ENCODE data around the gene TTN. TPM values are rescaled to one million over a fixed set of nuclear protein-coding genes. Genes with fewer than 3 reads are reported as not detected.

The TTN gene
- total and polyA plus RNA-seq, 4 donors = 0.01 to 3.0 (median 0.80) TPM

DNA sequence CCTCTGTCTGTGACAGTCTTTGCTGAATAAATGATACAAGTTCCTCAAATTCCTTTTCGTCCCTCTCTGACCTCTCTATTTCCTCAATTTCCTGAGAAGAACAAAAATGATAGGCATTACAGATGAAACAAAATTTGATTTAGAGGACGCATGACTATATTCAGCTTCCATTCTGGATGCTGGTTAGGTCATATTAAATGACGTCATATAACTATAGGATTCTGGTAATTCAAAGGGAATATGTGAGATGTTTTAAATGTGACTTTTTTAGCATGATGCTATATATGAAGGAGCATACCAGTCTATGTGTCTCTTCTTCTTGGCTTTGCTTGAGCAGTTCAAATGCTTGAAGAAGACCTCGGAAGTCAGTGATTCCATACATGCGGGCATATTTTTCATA, 102.3 kb downstream of the TTN start:
- TF ChIP-seq, protein P1, sequence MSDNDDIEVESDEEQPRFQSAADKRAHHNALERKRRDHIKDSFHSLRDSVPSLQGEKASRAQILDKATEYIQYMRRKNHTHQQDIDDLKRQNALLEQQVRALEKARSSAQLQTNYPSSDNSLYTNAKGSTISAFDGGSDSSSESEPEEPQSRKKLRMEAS (IDR thresholded peaks at IDR 0.05) = no peak
- TF ChIP-seq TAF1 (conservative IDR thresholded peaks at IDR 0.05) (no peak), GABPA (IDR thresholded peaks at IDR 0.05 in 1 of 2, conservative IDR thresholded peaks at IDR 0.05 in 1 of 2) (no peak), RAD21 (IDR thresholded peaks at IDR 0.05) (no peak), EGR1 (IDR thresholded peaks at IDR 0.05; ENCODE audit: low read depth in 2 of 2) (no peak), SP1 (IDR thresholded peaks at IDR 0.05) (no peak), YY1 (IDR thresholded peaks at IDR 0.05) (no peak), NR2F2 (IDR thresholded peaks at IDR 0.05) (no peak), HNF4A (conservative IDR thresholded peaks at IDR 0.05) (no peak), JUND (IDR thresholded peaks at IDR 0.05) (no peak), FOXA2 (IDR thresholded peaks at IDR 0.05) (no peak)
- TF ChIP-seq, protein P2, sequence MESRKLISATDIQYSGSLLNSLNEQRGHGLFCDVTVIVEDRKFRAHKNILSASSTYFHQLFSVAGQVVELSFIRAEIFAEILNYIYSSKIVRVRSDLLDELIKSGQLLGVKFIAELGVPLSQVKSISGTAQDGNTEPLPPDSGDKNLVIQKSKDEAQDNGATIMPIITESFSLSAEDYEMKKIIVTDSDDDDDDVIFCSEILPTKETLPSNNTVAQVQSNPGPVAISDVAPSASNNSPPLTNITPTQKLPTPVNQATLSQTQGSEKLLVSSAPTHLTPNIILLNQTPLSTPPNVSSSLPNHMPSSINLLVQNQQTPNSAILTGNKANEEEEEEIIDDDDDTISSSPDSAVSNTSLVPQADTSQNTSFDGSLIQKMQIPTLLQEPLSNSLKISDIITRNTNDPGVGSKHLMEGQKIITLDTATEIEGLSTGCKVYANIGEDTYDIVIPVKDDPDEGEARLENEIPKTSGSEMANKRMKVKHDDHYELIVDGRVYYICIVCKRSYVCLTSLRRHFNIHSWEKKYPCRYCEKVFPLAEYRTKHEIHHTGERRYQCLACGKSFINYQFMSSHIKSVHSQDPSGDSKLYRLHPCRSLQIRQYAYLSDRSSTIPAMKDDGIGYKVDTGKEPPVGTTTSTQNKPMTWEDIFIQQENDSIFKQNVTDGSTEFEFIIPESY (IDR thresholded peaks at IDR 0.05) = no peak
- TF ChIP-seq, protein P3, sequence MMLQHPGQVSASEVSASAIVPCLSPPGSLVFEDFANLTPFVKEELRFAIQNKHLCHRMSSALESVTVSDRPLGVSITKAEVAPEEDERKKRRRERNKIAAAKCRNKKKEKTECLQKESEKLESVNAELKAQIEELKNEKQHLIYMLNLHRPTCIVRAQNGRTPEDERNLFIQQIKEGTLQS (IDR thresholded peaks at IDR 0.05) = no peak
- WGBS = 80% methylated on average over 5 of the region's 5 CpGs
- DNase-seq (ENCODE audit: low spot score) = no peak
- Histone ChIP-seq H3K36me3 (ENCODE audit: control insufficient read depth in 4 of 4, insufficient read depth in 3 of 4, low read depth in 1 of 4, low read length in 3 of 4) (no peaks in the 10 kb centered on the region), H3K4me1 (ENCODE audit: control insufficient read depth in 4 of 4, insufficient read depth in 4 of 4, low read length in 3 of 4) (no peaks in the 10 kb centered on the region), H3K4me3 (ENCODE audit: low read depth in 1 of 3, low read length in 3 of 3) (no peak overlapping the region), H3K27me3 (ENCODE audit: control insufficient read depth in 4 of 4, insufficient read depth in 4 of 4, low read length in 3 of 4) (no peaks in the 10 kb centered on the region), H3K27ac (ENCODE audit: low read depth in 1 of 2, low read length in 2 of 2) (no peak overlapping the region), H3K9ac (ENCODE audit: low read depth in 1 of 2, low read length in 2 of 2) (no peak overlapping the region), H3K9me3 (ENCODE audit: control insufficient read depth in 4 of 4, low read length in 3 of 4) (no peaks in the 10 kb centered on the region)

DNA sequence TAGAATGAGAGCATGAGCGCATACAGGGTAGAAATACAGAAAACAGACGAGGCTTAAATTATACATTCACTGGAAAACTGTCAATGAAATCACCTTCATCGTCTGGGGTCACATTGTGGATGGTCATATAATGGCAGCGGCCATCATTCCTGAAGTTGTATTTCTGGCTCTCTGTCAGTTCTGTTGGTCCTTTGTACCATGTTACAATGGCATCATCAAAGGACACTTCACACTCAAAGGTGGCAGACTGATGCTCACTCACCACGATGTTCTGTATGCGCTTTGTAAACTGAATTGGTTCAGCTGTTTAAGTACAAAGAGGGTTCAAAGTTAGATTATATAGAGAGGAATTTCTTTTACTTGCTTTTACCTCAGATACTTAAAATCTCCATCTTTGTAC, 104.9 kb downstream of the TTN start:
- Histone ChIP-seq H3K4me3 (ENCODE audit: low read depth in 1 of 3, low read length in 3 of 3) (no peak overlapping the region), H3K27me3 (ENCODE audit: control insufficient read depth in 4 of 4, insufficient read depth in 4 of 4, low read length in 3 of 4) (no peaks in the 10 kb centered on the region), H3K36me3 (ENCODE audit: control insufficient read depth in 4 of 4, insufficient read depth in 3 of 4, low read depth in 1 of 4, low read length in 3 of 4) (no peaks in the 10 kb centered on the region), H3K9ac (ENCODE audit: low read depth in 1 of 2, low read length in 2 of 2) (no peak overlapping the region), H3K27ac (ENCODE audit: low read depth in 1 of 2, low read length in 2 of 2) (no peak overlapping the region), H3K4me1 (ENCODE audit: control insufficient read depth in 4 of 4, insufficient read depth in 4 of 4, low read length in 3 of 4) (no peaks in the 10 kb centered on the region), H3K9me3 (ENCODE audit: control insufficient read depth in 4 of 4, low read length in 3 of 4) (no peaks in the 10 kb centered on the region)
- no peak for TF ChIP-seq FOXA2 (IDR thresholded peaks at IDR 0.05)
- TF ChIP-seq GABPA (IDR thresholded peaks at IDR 0.05 in 1 of 2, conservative IDR thresholded peaks at IDR 0.05 in 1 of 2) = no peak
- TF ChIP-seq HNF4G (IDR thresholded peaks at IDR 0.05) = no peak
- no peak for TF ChIP-seq TAF1 (conservative IDR thresholded peaks at IDR 0.05)
- no peak for TF ChIP-seq SP1 (IDR thresholded peaks at IDR 0.05)
- no peak for TF ChIP-seq FOXA1 (IDR thresholded peaks at IDR 0.05)
- no peak for TF ChIP-seq JUND (IDR thresholded peaks at IDR 0.05)
- TF ChIP-seq EGR1 (IDR thresholded peaks at IDR 0.05; ENCODE audit: low read depth in 2 of 2) = no peak
- TF ChIP-seq RXRA (IDR thresholded peaks at IDR 0.05) = no peak
- TF ChIP-seq, protein P1 (IDR thresholded peaks at IDR 0.05) = no peak
- TF ChIP-seq, protein P4, sequence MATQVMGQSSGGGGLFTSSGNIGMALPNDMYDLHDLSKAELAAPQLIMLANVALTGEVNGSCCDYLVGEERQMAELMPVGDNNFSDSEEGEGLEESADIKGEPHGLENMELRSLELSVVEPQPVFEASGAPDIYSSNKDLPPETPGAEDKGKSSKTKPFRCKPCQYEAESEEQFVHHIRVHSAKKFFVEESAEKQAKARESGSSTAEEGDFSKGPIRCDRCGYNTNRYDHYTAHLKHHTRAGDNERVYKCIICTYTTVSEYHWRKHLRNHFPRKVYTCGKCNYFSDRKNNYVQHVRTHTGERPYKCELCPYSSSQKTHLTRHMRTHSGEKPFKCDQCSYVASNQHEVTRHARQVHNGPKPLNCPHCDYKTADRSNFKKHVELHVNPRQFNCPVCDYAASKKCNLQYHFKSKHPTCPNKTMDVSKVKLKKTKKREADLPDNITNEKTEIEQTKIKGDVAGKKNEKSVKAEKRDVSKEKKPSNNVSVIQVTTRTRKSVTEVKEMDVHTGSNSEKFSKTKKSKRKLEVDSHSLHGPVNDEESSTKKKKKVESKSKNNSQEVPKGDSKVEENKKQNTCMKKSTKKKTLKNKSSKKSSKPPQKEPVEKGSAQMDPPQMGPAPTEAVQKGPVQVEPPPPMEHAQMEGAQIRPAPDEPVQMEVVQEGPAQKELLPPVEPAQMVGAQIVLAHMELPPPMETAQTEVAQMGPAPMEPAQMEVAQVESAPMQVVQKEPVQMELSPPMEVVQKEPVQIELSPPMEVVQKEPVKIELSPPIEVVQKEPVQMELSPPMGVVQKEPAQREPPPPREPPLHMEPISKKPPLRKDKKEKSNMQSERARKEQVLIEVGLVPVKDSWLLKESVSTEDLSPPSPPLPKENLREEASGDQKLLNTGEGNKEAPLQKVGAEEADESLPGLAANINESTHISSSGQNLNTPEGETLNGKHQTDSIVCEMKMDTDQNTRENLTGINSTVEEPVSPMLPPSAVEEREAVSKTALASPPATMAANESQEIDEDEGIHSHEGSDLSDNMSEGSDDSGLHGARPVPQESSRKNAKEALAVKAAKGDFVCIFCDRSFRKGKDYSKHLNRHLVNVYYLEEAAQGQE (IDR thresholded peaks at IDR 0.05) = no peak
- TF ChIP-seq YY1 (IDR thresholded peaks at IDR 0.05) = no peak
- TF ChIP-seq, protein P2 (IDR thresholded peaks at IDR 0.05) = no peak
- 87% methylated on average over 6 of the region's 6 CpGs for WGBS
- DNase-seq (ENCODE audit: low spot score) = no peak

Measured in liver (tissue), 9 donors.